ENCODE results near the gene FAXC. TPM values are rescaled to one million over a fixed set of nuclear protein-coding genes. Genes with fewer than 3 reads are reported as not detected.
"Not testable (repeated sequence)": the region's sequence is repeated elsewhere in the genome, so short reads cannot be mapped to it uniquely, and the experiment has no call there.

The FAXC gene
- total and polyA plus RNA-seq, 9 donors, result 1.2 to 4.8 (median 2.5) TPM

GRCh38 chr6:99294786-99295185, 54.7 kb downstream of the FAXC start:
- no peaks in the 10 kb centered on the region for H3K4me1 ChIP-seq (ENCODE audit: control insufficient read depth, insufficient read depth, low read length)
- WGBS (ENCODE audit: insufficient coverage), result 86% methylated on average over 3 of the region's 6 CpGs

DNA sequence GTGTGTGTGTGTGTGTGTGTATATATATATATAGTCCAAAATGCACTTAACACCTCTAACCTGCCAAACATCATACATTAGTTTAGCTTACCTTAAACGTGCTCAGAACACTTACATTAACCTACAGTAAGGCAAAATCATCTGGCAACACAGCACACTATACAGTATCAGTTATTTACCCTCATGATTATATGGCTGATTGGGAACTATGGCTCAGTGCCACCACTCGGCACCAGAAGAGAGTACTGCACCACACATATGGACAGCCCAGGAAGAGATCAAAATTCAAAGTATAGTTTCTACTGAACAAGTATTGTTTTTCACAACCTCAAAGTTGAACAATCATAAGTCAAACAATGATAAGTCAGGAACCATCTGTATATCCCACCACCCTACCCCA, 59.8 kb downstream of the FAXC start:
- no peaks in the 10 kb centered on the region for H3K27me3 ChIP-seq (ENCODE audit: control insufficient read depth, insufficient read depth, low read length)
- no peak overlapping the region for H3K27ac ChIP-seq (ENCODE audit: low read length)
- no peaks in the 10 kb centered on the region for H3K9me3 ChIP-seq (replicated peaks; ENCODE audit: control insufficient read depth, low read depth, low read length)
- DNase-seq, result no peak
- no peaks in the 10 kb centered on the region for H3K36me3 ChIP-seq (ENCODE audit: control insufficient read depth, insufficient read depth, low read length)
- WGBS (ENCODE audit: insufficient coverage), result no CpG with 5 or more reads among the region's 2 CpGs
- H3K4me1 ChIP-seq (ENCODE audit: control insufficient read depth, insufficient read depth, low read length), result no peaks in the 10 kb centered on the region
- H3K4me3 ChIP-seq (ENCODE audit: low read length), result no peak overlapping the region

More at GRCh38 chr6:99294786-99295185, 54.7 kb downstream of the FAXC start:
- Histone ChIP-seq H3K9me3 (replicated peaks; ENCODE audit: control insufficient read depth, low read depth, low read length) (no peaks in the 10 kb centered on the region), H3K27ac (ENCODE audit: low read length) (no peak overlapping the region), H3K27me3 (ENCODE audit: control insufficient read depth, insufficient read depth, low read length) (no peaks in the 10 kb centered on the region), H3K36me3 (ENCODE audit: control insufficient read depth, insufficient read depth, low read length) (no peaks in the 10 kb centered on the region), H3K4me3 (ENCODE audit: low read length) (no peak overlapping the region)
- DNase-seq, result no peak

DNA sequence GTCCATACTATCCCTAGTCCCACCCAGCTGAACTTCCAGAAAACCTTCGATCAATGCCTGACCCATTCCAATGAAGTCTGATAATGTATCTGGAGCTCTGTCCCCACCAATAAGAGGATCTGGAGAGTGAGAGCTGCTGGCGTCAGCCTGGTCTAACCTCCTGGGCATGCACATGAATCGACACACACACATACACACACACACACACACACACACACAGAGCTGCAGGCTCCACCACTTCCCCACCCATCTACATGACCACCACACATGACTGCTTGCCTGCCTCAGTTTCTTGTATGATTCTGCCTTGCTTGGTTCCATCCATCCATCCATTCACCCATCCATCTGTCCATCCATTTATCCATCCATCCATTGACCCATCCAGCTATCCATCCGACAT, 60.8 kb downstream of the FAXC start:
- Histone ChIP-seq H3K36me3 (ENCODE audit: control insufficient read depth, insufficient read depth, low read length) (no peaks in the 10 kb centered on the region), H3K4me3 (ENCODE audit: low read length) (no peak overlapping the region), H3K9me3 (replicated peaks; ENCODE audit: control insufficient read depth, low read depth, low read length) (no peaks in the 10 kb centered on the region), H3K4me1 (ENCODE audit: control insufficient read depth, insufficient read depth, low read length) (no peaks in the 10 kb centered on the region), H3K27ac (ENCODE audit: low read length) (no peak overlapping the region), H3K27me3 (ENCODE audit: control insufficient read depth, insufficient read depth, low read length) (no peaks in the 10 kb centered on the region)
- 95% methylated on average over 2 of the region's 4 CpGs for WGBS (ENCODE audit: insufficient coverage)
- no peak for DNase-seq

GRCh38 chr6:99287523-99287922, 62.0 kb downstream of the FAXC start:
- Histone ChIP-seq H3K27ac (ENCODE audit: low read length) (no peak overlapping the region), H3K27me3 (ENCODE audit: control insufficient read depth, insufficient read depth, low read length) (no peaks in the 10 kb centered on the region), H3K4me3 (ENCODE audit: low read length) (no peak overlapping the region), H3K36me3 (ENCODE audit: control insufficient read depth, insufficient read depth, low read length) (no peaks in the 10 kb centered on the region), H3K4me1 (ENCODE audit: control insufficient read depth, insufficient read depth, low read length) (no peaks in the 10 kb centered on the region), H3K9me3 (replicated peaks; ENCODE audit: control insufficient read depth, low read depth, low read length) (no peaks in the 10 kb centered on the region)
- peak; percentile 1 for DNase-seq
- 22% methylated on average over 2 of the region's 2 CpGs for WGBS (ENCODE audit: insufficient coverage)

DNA sequence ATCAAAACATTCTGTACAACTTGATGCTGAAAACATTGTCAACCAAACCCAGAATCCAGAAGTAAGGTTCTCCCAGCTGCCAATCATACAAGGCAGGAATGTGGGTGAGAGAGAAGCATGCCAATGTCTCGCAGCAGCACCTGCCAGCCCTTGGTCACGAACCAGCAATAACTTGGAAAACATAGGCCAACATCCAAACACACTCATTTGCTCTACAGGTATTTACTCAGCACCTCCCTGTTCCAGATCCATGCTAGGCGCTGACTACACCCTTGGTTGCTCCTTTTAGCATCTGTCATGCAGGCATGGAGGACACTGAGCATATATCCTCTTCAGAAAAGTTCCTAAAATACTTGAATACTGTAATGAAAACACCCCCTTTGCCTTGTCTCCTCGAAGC, 63.6 kb downstream of the FAXC start:
- H3K4me3 ChIP-seq (ENCODE audit: low read length), result no peak overlapping the region
- no peaks in the 10 kb centered on the region for H3K27me3 ChIP-seq (ENCODE audit: control insufficient read depth, insufficient read depth, low read length)
- H3K9me3 ChIP-seq (replicated peaks; ENCODE audit: control insufficient read depth, low read depth, low read length), result no peaks in the 10 kb centered on the region
- DNase-seq, result no peak
- 68% methylated on average over 2 of the region's 4 CpGs for WGBS (ENCODE audit: insufficient coverage)
- H3K27ac ChIP-seq (ENCODE audit: low read length), result no peak overlapping the region
- no peaks in the 10 kb centered on the region for H3K36me3 ChIP-seq (ENCODE audit: control insufficient read depth, insufficient read depth, low read length)
- no peaks in the 10 kb centered on the region for H3K4me1 ChIP-seq (ENCODE audit: control insufficient read depth, insufficient read depth, low read length)

- Histone ChIP-seq H3K27me3 (ENCODE audit: control insufficient read depth, insufficient read depth, low read length) (no peaks in the 10 kb centered on the region), H3K27ac (ENCODE audit: low read length) (no peak overlapping the region), H3K4me1 (ENCODE audit: control insufficient read depth, insufficient read depth, low read length) (no peaks in the 10 kb centered on the region), H3K36me3 (ENCODE audit: control insufficient read depth, insufficient read depth, low read length) (no peaks in the 10 kb centered on the region), H3K9me3 (replicated peaks; ENCODE audit: control insufficient read depth, low read depth, low read length) (no peaks in the 10 kb centered on the region), H3K4me3 (ENCODE audit: low read length) (no peak overlapping the region)
- DNase-seq, result peak; percentile 18
- WGBS (ENCODE audit: insufficient coverage), result no CpG with 5 or more reads among the region's 4 CpGs
These were observed 66.9 kb downstream of the FAXC start for GRCh38 chr6:99282479-99283062.

- Histone ChIP-seq H3K27me3 (ENCODE audit: control insufficient read depth, insufficient read depth, low read length) (no peaks in the 10 kb centered on the region), H3K27ac (ENCODE audit: low read length) (no peak overlapping the region)
- WGBS (ENCODE audit: insufficient coverage), result 82% methylated on average over 1 of the region's 2 CpGs
These were observed 72.7 kb downstream of the FAXC start for GRCh38 chr6:99276747-99277146.

DNA sequence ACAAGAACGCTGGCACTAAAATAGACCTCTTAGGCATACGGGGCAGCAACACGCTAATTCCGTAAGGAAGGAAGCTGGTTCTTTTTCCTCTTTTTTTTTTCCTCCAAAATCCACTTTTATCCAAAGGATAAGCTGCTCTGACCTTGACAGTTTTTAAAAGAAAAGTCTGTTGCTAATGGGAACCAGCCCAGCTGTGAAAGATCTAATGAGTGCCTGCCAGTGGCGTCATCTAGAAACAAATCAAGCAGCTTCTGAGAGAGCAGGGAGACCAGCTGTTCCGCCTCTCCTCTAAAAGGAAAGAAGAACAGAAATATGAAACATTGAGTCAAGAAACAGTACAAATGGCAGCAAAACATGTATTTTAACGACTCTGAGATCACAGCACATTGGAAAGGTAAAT, 78.6 kb downstream of the FAXC start:
- no peaks in the 10 kb centered on the region for H3K36me3 ChIP-seq (ENCODE audit: control insufficient read depth, insufficient read depth, low read length)
- H3K9me3 ChIP-seq (replicated peaks; ENCODE audit: control insufficient read depth, low read depth, low read length), result no peaks in the 10 kb centered on the region
- no peaks in the 10 kb centered on the region for H3K27me3 ChIP-seq (ENCODE audit: control insufficient read depth, insufficient read depth, low read length)
- no peak overlapping the region for H3K4me3 ChIP-seq (ENCODE audit: low read length)
- no peaks in the 10 kb centered on the region for H3K4me1 ChIP-seq (ENCODE audit: control insufficient read depth, insufficient read depth, low read length)
- peak; percentile 9 for DNase-seq
- H3K27ac ChIP-seq (ENCODE audit: low read length), result no peak overlapping the region
- 20% methylated on average over 1 of the region's 7 CpGs for WGBS (ENCODE audit: insufficient coverage)

More at GRCh38 chr6:99276747-99277146, 72.7 kb downstream of the FAXC start:
- Histone ChIP-seq H3K9me3 (replicated peaks; ENCODE audit: control insufficient read depth, low read depth, low read length) (no peaks in the 10 kb centered on the region), H3K36me3 (ENCODE audit: control insufficient read depth, insufficient read depth, low read length) (no peaks in the 10 kb centered on the region), H3K4me1 (ENCODE audit: control insufficient read depth, insufficient read depth, low read length) (no peaks in the 10 kb centered on the region), H3K4me3 (ENCODE audit: low read length) (no peak overlapping the region)
- DNase-seq, result no peak

DNA sequence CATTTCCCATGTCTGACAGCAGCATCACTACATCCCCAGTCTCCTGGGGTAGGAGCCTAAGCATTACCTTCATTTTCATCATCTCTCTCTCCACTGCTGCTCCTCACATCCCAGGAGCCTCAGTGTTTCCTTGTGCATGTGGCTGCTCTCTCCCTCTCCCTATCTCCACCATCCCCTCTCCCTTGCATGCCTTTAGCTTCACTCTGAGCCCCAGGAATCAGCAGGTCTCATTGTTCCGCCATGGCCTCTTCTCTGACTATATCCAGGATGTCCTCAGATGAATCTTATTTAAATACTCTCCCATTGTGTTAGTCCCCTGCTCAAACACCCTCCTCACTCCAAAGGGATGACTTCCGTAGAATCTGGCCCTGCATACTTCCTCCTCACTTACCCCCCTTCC, 79.4 kb downstream of the FAXC start:
- Histone ChIP-seq H3K27me3 (ENCODE audit: control insufficient read depth, insufficient read depth, low read length) (no peaks in the 10 kb centered on the region), H3K4me1 (ENCODE audit: control insufficient read depth, insufficient read depth, low read length) (no peaks in the 10 kb centered on the region), H3K4me3 (ENCODE audit: low read length) (no peak overlapping the region), H3K27ac (ENCODE audit: low read length) (no peak overlapping the region), H3K36me3 (ENCODE audit: control insufficient read depth, insufficient read depth, low read length) (no peaks in the 10 kb centered on the region), H3K9me3 (replicated peaks; ENCODE audit: control insufficient read depth, low read depth, low read length) (no peaks in the 10 kb centered on the region)
- 59% methylated on average over 2 of the region's 2 CpGs for WGBS (ENCODE audit: insufficient coverage)
- no peak for DNase-seq

- Histone ChIP-seq H3K4me3 (ENCODE audit: low read length) (no peak overlapping the region), H3K4me1 (ENCODE audit: control insufficient read depth, insufficient read depth, low read length) (no peaks in the 10 kb centered on the region), H3K36me3 (ENCODE audit: control insufficient read depth, insufficient read depth, low read length) (no peaks in the 10 kb centered on the region), H3K27me3 (ENCODE audit: control insufficient read depth, insufficient read depth, low read length) (no peaks in the 10 kb centered on the region), H3K9me3 (replicated peaks; ENCODE audit: control insufficient read depth, low read depth, low read length) (no peaks in the 10 kb centered on the region), H3K27ac (ENCODE audit: low read length) (no peak overlapping the region)
- no peak for DNase-seq
- WGBS (ENCODE audit: insufficient coverage), result 74% methylated on average over 3 of the region's 3 CpGs
These were observed 80.3 kb downstream of the FAXC start for GRCh38 chr6:99269207-99269606.

DNA sequence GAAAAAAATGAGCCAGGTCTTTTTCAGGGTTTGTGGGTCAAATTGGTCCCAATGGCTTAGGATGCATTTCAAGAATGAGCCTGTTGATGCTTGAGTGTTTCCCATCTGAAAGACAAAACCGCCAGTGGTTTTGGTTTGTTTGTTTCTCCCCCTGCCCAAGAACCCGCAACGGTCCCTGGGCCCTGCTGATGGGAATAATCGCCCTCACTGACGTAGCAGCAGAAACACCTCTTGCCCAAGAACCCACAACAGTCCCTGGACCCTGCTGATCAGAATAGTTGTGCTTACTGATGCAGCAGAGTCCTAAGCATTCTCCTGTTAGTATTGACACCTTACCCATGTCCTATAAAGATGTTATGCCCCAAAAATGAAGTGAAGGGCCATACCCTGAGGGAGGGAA, 82.5 kb downstream of the FAXC start:
- not testable (repeated sequence) for H3K4me1 ChIP-seq (ENCODE audit: control insufficient read depth, insufficient read depth, low read length); H3K27ac ChIP-seq (ENCODE audit: low read length); H3K9me3 ChIP-seq (replicated peaks; ENCODE audit: control insufficient read depth, low read depth, low read length); H3K4me3 ChIP-seq (ENCODE audit: low read length); H3K27me3 ChIP-seq (ENCODE audit: control insufficient read depth, insufficient read depth, low read length); H3K36me3 ChIP-seq (ENCODE audit: control insufficient read depth, insufficient read depth, low read length); DNase-seq
- whole genome bisulfite sequencing (ENCODE audit: insufficient coverage), result 88% methylated on average over 4 of the region's 5 CpGs
